Uterus (tissue), 4 donors: ENCODE measurements around the gene ECE2. TPM values are rescaled to one million over a fixed set of nuclear protein-coding genes. Genes with fewer than 3 reads are reported as not detected.
A peak's percentile ranks its signal among the peaks of the same experiment; 100 is the strongest.

ENCODE experiments used
- DNase-seq, 2 donors: peaks; one replicate each; pipeline ENCODE4 v3.0.0-alpha.2; 2019 to 2020
- H3K27ac ChIP-seq, 2 donors: fragments of 200-600 bp; sonication (generic); 1 replicate in 1 of 2; 2 replicates in 1 of 2; pipeline ENCODE4 v1.5.1; 2016 to 2018
- H3K27me3 ChIP-seq, 2 donors: fragments of 200-600 bp; sonication (generic); one replicate each; pipeline ENCODE4 v1.5.1; 2018 to 2019; ENCODE audit warnings: control low read depth in 1 of 2
- H3K36me3 ChIP-seq, 2 donors: fragments of 200-600 bp; sonication (generic); one replicate each; pipeline ENCODE4 v1.5.1; 2019; ENCODE audit warnings: control low read depth in 1 of 2
- H3K4me1 ChIP-seq, 2 donors: fragments of 200-600 bp; sonication (generic); one replicate each; pipeline ENCODE4 v1.5.1; 2018 to 2019; ENCODE audit warnings: control low read depth in 1 of 2
- H3K4me3 ChIP-seq, 2 donors: fragments of 200-600 bp; sonication (generic); 1 replicate in 1 of 2; 2 replicates in 1 of 2; pipeline ENCODE4 v1.5.1; 2018 to 2019; ENCODE audit warnings: mild to moderate bottlenecking in 1 of 2
- H3K9me3 ChIP-seq, 2 donors: fragments of 200-600 bp; sonication (generic); one replicate each; pipeline ENCODE4 v1.5.1; 2019; ENCODE audit warnings: control low read depth in 1 of 2
- CTCF ChIP-seq, 4 experiments: fragments of 200-600 bp in 2 of 4; fragments of 450-650 bp in 2 of 4; sonication (generic) in 2 of 4; IDR thresholded peaks; one replicate each; pipeline ENCODE4 v1.5.1; 2016 to 2019; ENCODE audit warnings: antibody characterized with exemption in 4 of 4, mild to moderate bottlenecking in 2 of 4, moderate library complexity in 1 of 4
- POLR2A ChIP-seq, 2 donors: fragments of 450-650 bp; IDR thresholded peaks; one replicate each; pipeline ENCODE4 v1.6.1; 2016; ENCODE audit warnings: antibody characterized with exemption in 2 of 2, mild to moderate bottlenecking in 1 of 2, moderate library complexity in 1 of 2
- intact Hi-C: fragments of 100-400 bp; cut with DNase I; formaldehyde crosslinking; loops from one replicate; pipeline ENCODE4 v1.15.1; 2023; ENCODE audit warnings: low total_unique reads
- total RNA-seq, 4 donors: library from RNA; depleted of rRNA in 3 of 4; stranded (reverse); fragments of >200 nt in 3 of 4; gene quantifications; one replicate each; pipeline versions ENCODE4 v1.1.0 to v1.2.4, GENCODE V29; 2014 to 2023
- donor health status: DM: yes; HTN: yes; CAD: no.

The ECE2 gene
- total RNA-seq, 4 donors from 2014 or later: not detected

- intact Hi-C loops: no loop called here
- H3K4me3 ChIP-seq: no peak overlapping the region
- no peak for DNase-seq
Measured at GRCh38 chr3:184284696-184285095, 8.9 kb downstream of the ECE2 start.

GRCh38 chr3:184289426-184289938 is 13.7 kb downstream of the ECE2 start:
- Histone ChIP-seq H3K27me3 (peaks cover 0 to 4% of the 10 kb centered on the region in 2 donors), H3K27ac (no peak overlapping the region), H3K36me3 (no peaks in the 10 kb centered on the region), H3K4me3 (no peak overlapping the region), H3K9me3 (no peaks in the 10 kb centered on the region), H3K4me1 (no peaks in the 10 kb centered on the region)
- DNase-seq: no peak
- TF ChIP-seq POLR2A (IDR thresholded peaks at IDR 0.05): no peak
- peak; percentile 7 to 31 (median 22) for TF ChIP-seq CTCF (IDR thresholded peaks at IDR 0.05)
- intact Hi-C loops: no loop called here

More at GRCh38 chr3:184284696-184285095, 8.9 kb downstream of the ECE2 start:
- no peaks in the 10 kb centered on the region for H3K4me1 ChIP-seq
- no peaks in the 10 kb centered on the region for H3K36me3 ChIP-seq
- H3K27ac ChIP-seq: no peak overlapping the region
- TF ChIP-seq POLR2A (IDR thresholded peaks at IDR 0.05): no peak
- TF ChIP-seq CTCF (IDR thresholded peaks at IDR 0.05): no peak
- no peaks in the 10 kb centered on the region for H3K9me3 ChIP-seq
- peaks cover 0 to 4% of the 10 kb centered on the region in 2 donors for H3K27me3 ChIP-seq

DNA sequence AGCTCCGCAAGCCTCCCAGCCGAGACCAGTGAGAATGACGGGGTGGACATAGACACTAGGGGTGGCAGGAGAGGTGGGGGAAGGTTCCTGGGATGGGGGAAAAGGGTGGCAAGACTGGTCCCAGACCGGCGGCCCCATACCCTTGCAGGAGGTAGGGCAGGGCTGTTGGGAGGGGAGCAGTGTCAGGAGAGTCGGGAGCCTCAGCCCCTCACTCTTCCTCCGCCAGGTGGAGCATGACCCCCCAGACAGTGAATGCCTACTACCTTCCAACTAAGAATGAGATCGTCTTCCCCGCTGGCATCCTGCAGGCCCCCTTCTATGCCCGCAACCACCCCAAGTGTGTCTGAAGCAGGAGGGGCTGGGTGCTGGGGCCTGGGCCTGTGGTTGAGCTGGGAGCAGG is 14.5 kb downstream of the ECE2 start:
- no peak overlapping the region for H3K4me3 ChIP-seq
- TF ChIP-seq CTCF (IDR thresholded peaks at IDR 0.05): no peak
- DNase-seq: no peak
- intact Hi-C loops: loop anchor here (1.0 kb wide), 1 partner anchor 27 kb away; no protein-coding TSS in a partner anchor
- no peaks in the 10 kb centered on the region for H3K4me1 ChIP-seq
- H3K27me3 ChIP-seq: peaks cover 0 to 4% of the 10 kb centered on the region in 2 donors
- H3K9me3 ChIP-seq: no peaks in the 10 kb centered on the region
- H3K36me3 ChIP-seq: no peaks in the 10 kb centered on the region
- no peak overlapping the region for H3K27ac ChIP-seq

- TF ChIP-seq CTCF (IDR thresholded peaks at IDR 0.05) (no peak), POLR2A (IDR thresholded peaks at IDR 0.05) (no peak)
- Histone ChIP-seq H3K27ac (no peak overlapping the region), H3K4me1 (no peaks in the 10 kb centered on the region), H3K36me3 (no peaks in the 10 kb centered on the region), H3K9me3 (no peaks in the 10 kb centered on the region), H3K27me3 (peaks cover 0 to 4% of the 10 kb centered on the region in 2 donors), H3K4me3 (no peak overlapping the region)
- intact Hi-C loops: no loop called here
- no peak for DNase-seq
Measured at GRCh38 chr3:184291044-184291737, 15.4 kb downstream of the ECE2 start.

DNA sequence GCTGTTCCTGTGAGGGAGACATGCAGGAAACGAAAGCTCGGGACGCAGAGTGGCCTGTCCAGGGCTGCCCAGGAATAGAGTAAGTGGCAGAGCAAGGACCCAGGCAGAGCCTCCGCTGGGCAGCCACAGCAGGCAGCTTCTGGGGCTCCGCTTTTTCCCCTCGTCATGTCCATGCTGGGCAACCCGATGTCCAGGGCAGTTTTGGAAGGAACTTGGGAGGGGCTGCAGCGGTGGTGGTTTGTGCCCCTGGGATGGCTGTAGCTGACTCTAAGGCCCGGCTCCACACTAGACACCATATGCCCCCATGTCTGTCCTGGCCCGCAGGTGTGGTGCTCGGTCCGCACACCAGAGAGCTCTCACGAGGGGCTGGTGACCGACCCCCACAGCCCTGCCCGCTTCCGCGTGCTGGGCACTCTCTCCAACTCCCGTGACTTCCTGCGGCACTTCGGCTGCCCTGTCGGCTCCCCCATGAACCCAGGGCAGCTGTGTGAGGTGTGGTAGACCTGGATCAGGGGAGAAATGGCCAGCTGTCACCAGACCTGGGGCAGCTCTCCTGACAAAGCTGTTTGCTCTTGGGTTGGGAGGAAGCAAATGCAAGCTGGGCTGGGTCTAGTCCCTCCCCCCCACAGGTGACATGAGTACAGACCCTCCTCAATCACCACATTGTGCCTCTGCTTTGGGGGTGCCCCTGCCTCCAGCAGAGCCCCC is 16.1 kb downstream of the ECE2 start:
- intact Hi-C loops: no loop called here
- H3K4me3 ChIP-seq: no peak overlapping the region
- no peaks in the 10 kb centered on the region for H3K36me3 ChIP-seq
- DNase-seq: no peak
- H3K4me1 ChIP-seq: no peaks in the 10 kb centered on the region
- no peak for TF ChIP-seq CTCF (IDR thresholded peaks at IDR 0.05)
- TF ChIP-seq POLR2A (IDR thresholded peaks at IDR 0.05): no peak
- H3K27ac ChIP-seq: no peak overlapping the region
- peaks cover 0 to 4% of the 10 kb centered on the region in 2 donors for H3K27me3 ChIP-seq
- no peaks in the 10 kb centered on the region for H3K9me3 ChIP-seq
